GM21786 (cell line): ENCODE measurements around the gene CDK7.
"Not testable (repeated sequence)": the region's sequence is repeated elsewhere in the genome, so short reads cannot be mapped to it uniquely, and the experiment has no call there.

Source experiments
- ATAC-seq: cut with Tn5 transposase; IDR thresholded peaks from one replicate; pipeline ENCODE4 v1.9.1; 2021; ENCODE audit not compliant: unreplicated experiment

Gene CDK7

GRCh38 chr5:69234457-69235268, at the start of gene CDK7:
Gene CDK7 (plus strand): TSS chr5:69234886. CDS start chr5:69234976, 90 bp downstream.
- peak; percentile 99 for ATAC-seq

- ATAC-seq, result no peak
Observed at GRCh38 chr5:69187342-69187741, 47.3 kb upstream of the CDK7 start.

- no peak for ATAC-seq
Observed at GRCh38 chr5:69188811-69189161, 45.9 kb upstream of the CDK7 start.

- ATAC-seq, result peak; percentile 96
Observed at GRCh38 chr5:69189162-69190086, 45.3 kb upstream of the CDK7 start, which contains the start of gene CENPH. Gene CENPH (plus strand): TSS chr5:69189583. CDS start chr5:69189635, 52 bp downstream.

DNA sequence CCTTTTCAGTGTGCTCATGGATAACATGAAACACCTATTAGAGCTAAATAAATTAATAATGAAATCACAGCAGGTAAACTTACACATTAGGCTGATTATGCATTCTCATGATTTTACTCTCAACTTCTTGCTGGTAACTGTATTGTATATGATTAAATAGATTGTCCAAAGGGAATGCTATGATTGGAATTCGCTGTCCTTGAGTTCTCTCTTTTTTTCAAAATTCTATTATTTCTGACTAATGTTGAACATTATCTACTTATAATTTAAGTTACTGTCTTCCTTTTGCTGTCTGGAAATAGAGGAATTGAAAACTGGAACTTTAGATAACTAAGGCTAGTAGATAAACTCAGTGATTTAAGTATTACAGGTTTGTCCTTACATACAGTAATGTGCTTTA, 32.2 kb upstream of the CDK7 start:
- ATAC-seq, result no peak

- no peak for ATAC-seq
Observed at GRCh38 chr5:69206528-69207190, 28.0 kb upstream of the CDK7 start.

DNA sequence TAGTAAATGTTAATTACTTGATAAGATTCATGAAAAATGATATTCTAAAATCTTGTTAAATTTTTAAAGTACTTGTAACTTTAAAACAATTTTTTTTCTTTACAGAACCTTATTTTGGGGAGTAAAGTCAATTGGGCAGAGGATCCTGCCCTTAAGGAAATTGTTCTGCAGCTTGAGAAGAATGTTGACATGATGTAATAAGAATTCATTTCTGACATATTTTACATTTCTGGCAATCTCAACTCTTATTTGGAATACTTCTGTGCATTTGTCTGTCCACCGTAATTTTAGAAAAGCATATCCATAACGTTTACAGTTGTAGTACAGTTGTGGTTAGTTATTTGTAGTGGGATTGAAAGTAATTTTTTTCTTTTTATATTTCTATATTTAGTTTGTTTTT, 25.1 kb upstream of the CDK7 start:
- ATAC-seq, result no peak

DNA sequence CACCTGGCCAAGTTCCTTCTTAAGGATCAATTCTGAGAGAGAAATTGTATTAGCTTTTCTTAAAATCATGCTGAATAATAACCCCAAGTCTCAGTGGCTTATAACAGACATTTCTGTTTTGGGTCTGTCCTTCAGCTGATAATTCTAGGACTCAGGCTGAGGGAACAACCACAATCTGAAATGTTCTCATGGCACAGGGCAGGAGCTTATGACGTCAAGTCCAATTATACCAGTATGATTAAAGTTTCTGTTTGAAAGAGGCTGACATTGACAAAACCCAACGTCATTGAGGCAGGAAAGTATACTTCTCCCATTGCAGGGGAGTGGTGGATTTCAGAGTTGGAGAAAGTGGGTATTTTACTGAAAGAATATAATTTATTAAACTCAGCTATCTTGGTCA, 23.5 kb upstream of the CDK7 start:
- ATAC-seq, result no peak

GRCh38 chr5:69212022-69212421, 22.7 kb upstream of the CDK7 start:
- peak; percentile 48 for ATAC-seq

DNA sequence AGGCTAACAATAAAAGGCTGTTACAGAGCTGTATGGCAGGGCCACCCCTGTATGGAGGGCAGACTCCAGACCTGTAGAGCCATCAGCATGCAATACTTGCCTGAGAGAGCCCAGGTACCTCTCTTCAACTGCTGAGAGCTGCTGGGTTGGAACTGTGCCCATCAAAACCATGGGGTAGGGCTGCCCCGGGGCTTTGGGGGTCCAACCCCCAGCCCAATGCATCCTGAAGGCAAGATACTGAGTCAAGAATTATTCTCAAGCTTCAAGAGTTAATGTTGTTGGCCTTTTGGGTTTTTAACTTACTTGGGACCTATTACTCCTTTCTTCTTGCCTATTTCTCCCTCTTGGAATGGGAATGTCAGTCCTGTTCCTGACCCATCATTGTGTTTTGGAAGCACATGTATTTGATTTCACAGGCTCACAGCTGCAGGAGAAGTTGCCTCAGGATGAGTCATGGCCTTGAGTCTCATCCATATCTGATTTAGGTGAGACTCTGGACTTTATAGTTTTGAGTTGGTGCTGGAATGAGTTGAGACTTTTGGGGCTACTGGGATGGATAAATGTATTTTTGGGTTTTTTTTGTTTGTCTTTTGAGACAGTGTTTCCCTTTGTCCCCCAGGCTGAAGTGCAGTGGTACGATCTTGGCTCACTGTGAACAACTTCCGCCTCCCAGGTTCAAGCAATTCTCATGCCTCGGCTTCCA, 21.0 kb upstream of the CDK7 start:
- ATAC-seq, result no peak

- no peak for ATAC-seq
Observed at GRCh38 chr5:69217151-69217511, 17.6 kb upstream of the CDK7 start.

DNA sequence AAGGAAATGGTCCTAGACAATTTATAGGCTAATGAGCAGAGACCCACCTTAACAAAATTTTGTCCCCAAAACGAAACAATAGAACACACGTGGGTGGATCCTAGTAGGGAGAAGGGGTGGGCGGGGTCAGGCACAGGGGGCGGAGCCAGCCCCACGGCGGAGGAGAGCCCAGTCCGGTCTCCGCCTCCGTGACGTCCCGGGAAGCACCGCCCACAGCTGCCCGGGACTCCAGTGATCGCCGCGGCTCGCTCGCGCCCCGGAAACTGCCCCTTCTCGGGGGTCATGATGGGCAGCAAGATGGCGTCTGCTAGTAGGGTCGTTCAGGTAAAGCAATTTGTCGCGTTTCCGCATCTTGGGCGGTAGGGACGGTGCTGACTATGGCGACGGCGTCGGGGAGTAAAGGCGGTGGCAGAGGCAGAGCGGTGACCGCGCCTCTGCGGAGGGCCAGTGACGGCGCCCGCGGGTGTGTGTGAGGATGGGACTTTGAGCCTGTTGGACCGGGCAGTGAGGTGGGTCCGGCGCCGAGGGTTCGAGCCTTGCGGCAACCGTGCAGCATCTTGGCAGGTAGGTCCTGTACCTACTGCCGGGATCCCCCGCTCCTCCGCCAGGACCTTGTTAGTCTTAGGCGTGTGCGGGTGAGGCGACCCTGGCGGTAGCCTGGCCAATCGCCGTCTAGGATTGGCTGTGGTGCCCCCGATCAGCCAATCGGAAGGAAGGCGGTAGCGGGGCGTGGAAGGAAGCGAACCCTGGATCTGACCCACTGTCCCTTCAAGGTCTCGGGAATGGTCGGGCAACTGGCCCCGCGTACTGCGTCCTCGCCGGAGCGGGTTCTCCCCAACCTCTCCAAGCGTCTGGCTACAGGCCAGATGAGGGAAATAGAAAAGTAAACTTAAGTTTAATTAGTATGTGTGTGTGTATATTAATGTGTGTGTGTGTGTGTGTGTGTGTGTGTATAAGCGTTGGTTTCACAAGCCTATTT, 16.8 kb upstream of the CDK7 start:
- peak; percentile 92 for ATAC-seq

DNA sequence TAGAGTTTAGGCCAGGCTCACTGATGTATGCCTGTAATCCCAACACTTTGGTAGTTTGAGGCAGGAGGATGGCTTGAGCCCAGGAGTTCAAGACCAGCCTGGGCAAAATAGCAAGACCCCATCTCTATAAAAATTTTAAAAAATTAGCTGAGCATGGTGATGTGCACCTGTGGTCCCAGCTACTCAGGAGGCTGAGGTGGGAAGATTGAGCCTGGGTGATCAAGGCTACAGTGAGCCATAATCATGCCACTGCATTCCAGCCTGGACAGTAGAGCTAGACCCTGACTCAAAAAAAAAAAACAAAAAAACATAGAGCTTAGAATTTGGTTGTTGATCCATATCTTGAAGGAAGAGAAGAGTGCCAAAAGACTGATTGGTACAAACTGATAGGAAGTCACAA, 14.7 kb upstream of the CDK7 start:
- no peak for ATAC-seq

- not testable (repeated sequence) for ATAC-seq
Observed at GRCh38 chr5:69220371-69220770, 14.3 kb upstream of the CDK7 start.

DNA sequence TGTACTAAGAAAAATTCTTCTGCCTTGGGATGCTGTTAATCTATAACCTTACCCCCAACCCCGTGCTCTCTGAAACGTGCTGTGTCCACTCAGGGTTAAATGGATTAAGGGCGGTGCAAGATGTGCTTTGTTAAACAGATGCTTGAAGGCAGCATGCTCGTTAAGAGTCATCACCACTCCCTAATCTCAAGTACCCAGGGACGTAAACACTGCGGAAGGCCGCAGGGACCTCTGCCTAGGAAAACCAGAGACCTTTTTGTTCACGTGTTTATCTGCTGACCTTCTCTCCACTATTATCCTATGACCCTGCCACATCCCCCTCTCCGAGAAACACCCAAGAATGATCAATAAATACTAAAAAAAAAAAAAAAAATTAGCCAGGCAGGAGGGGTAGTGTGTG, 13.9 kb upstream of the CDK7 start:
- not testable (repeated sequence) for ATAC-seq

- no peak for ATAC-seq
Observed at GRCh38 chr5:69224520-69224919, 10.2 kb upstream of the CDK7 start.

DNA sequence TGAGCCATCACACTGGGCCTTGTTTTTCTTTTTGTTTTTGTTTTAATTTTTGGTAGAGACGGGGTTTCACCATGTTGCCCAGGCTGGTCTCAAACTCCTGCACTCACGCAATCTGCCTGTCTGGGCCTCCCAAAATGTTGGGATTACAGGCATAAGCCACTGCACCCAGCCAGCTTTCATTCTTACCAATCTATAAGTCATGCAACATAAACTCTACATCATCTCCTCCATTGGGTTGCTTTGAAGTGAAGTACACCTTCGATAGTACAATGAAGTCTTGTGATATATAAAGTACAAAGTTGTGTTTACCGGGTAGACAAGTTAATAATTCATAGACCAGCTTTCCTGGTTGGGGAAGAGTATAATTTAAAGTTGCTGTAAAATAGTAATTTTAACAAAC, 8.8 kb upstream of the CDK7 start:
- no peak for ATAC-seq

DNA sequence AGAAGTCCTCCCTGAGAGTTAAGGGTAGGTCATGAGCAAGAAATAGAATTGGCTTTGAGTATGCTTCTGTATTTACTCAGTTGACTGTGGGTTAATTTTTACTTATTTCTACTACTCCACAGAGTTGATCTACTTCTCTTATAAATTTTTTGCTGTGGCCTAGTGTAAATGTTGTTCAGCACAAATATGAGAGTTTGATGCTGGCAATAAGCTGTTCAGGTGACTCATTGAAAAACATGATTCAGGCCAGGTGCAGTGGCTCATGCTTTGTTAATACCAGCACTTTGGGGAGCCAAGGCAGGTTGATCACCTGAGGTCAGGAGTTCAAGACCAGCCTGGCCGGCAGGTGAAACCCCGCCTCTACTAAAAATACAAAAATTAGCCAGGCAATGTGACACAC, 4.5 kb upstream of the CDK7 start:
- ATAC-seq, result no peak

- ATAC-seq, result no peak
Observed at GRCh38 chr5:69231281-69231680, 3.4 kb upstream of the CDK7 start.

DNA sequence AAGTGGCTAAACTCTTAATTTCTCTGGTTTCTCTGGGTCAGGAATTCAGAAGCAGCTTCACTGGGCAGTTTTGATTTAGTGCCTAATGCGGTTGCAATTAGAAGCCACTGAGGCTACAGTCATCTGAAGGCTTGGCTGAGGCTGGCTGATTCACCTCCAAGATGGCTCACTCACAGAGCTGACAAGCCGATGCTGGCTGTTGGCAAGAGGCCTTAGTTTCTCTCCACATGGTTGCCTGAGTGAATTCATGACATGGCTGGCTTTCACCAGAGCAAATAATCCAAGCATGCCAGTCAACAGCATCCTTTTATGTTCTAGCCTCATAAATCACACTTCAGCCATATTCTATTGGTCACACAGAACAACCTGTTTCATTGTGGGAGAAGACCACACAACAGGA, 2.8 kb upstream of the CDK7 start:
- no peak for ATAC-seq
